IPS-11a (cell line): ENCODE results near the gene FAM72B.
"Not testable (repeated sequence)": the region's sequence is repeated elsewhere in the genome, so short reads cannot be mapped to it uniquely, and the experiment has no call there.

Source experiments
- H3K4me3 ChIP-seq: one replicate; pipeline ENCODE4 v1.5.1; 2013; ENCODE audit warnings: low read depth, low read length, control low read depth

Gene FAM72B

DNA sequence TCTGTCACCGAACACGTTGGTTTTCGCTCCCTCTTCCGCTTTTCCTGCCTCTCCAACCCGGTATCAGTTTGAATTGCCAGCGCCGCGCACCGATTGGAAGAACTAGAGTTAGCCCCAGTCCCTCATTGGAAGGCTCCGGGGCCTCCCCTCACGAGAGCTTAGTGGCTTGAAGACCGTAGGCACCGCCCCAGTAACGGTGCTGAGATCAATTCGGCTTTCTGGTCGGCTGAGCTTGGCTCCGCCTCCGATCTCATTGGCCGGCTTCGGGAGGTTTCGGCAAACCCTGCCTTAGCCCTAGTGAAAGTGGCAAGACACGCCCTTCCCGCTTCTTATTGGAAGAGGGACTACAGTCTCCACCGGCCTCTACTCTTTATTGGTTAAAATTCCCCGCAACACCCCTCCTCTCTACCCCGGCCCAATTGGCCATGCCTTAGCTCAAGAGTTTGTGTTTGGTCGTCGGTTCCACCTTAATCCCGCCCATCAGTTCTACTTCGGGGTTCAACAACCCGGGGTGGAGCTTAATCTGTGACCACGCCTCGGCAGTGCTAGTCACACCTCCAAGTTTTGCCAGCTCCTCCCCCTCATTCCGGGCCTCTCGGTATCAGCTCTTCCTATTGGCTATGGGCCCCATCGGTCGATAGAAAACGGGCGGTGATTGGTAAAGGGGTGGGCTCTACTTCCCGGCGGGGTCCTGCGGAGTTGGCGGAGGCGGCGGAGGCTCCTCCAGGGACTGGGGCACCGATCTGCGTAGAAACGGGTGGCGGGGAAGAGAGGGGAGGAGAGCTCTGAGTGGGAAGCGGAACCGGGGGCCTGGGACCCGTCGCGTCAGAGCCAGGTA is at the start of gene FAM72B, which contains the start of gene SRGAP2C:
Gene FAM72B, minus strand, starts transcription at position 51 of the 838 bp plus-strand sequence. CDS start 851 bp downstream, outside the sequence.
Gene SRGAP2C, plus strand, starts transcription at position 686 of the 838 bp plus-strand sequence. CDS start 2,472 bp downstream, outside the sequence.
- H3K4me3 ChIP-seq, result peak within 1 kb of the TSS; percentile 8

DNA sequence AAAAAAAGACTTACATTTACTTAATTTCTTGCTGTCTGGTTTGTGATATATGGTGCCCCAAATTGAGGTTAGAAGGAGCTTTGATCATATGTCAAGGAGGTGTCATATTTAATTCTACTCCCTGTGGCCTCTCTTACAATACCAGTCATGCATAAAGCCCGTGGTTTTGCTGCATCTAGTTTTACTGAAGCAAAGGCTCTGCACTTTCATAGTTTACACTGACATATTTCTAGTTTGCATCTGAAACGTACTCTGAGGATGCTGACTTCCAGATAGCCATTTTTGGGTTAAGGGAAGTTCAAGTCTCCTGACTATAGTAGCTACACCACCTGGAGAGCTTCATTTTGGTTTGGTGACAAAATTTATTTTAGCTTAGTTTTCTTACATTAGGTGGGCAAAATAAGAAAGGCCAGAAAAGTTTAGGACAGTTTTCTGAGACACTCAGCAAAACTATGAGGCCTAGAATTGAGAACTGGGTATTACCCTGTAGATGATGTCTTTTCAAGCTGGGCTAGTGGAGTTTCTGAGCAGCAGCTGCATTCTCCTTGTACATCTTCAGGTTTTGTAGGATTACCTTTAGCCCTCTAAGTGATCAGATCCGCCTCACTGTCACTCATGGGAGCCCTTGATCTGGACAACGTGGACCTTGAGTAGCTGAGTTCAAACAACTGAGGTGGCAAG is 48.4 kb upstream of the FAM72B start:
- H3K4me3 ChIP-seq, result not testable (repeated sequence)

DNA sequence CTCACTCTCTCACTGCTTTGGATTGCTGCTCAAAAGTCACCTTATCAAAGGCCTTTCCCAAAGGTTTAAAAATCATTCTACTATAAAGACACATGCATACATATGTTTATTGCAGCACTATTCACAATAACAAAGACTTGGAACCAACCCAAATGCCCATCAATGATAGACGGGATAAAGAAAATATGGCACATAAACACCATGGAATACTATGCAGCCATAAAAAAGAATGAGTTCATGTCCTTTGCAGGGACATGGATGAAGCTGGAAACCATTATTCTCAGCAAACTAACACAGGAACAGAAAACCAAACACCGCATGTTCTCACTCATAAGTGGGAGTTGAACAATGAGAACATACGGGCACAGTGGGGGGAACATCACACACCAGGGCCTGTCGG is 46.5 kb upstream of the FAM72B start:
- H3K4me3 ChIP-seq, result not testable (repeated sequence)

DNA sequence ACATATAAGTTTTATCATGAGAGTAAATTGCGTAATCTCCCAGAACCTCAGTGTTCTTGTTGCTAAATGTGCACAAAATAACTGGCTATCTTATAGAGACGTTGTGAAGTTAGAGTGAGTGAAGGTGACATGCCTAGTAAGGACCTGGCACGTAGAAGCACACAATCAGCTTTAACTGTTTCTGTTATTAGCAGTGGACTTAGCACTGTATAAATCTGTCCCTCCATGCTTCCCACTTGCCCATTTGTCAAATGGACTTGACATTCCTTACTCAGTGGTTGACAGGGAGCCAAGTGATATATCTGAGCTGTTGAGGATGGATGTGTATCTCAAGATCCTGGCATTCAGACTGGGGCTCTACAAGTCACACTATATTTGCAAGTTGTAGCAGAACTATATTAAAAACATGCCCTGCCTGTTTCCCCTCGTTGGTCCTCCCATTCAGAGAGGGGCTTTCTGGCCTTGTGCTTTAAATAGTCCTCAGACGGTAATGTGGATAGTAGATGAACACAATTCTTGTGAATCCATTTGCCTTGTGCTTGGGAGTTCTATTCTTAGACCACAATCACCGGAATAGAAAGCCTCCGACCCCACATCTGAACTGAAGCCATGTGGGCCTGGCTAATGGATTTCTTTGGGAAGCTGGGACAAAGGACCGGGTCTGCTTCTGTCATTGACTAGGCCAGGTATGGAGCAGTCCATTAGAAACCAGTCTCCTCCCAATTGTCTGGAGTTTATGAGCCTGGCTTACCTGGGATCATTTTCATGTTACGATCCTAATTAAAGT is 43.6 kb upstream of the FAM72B start:
- H3K4me3 ChIP-seq, result not testable (repeated sequence)

DNA sequence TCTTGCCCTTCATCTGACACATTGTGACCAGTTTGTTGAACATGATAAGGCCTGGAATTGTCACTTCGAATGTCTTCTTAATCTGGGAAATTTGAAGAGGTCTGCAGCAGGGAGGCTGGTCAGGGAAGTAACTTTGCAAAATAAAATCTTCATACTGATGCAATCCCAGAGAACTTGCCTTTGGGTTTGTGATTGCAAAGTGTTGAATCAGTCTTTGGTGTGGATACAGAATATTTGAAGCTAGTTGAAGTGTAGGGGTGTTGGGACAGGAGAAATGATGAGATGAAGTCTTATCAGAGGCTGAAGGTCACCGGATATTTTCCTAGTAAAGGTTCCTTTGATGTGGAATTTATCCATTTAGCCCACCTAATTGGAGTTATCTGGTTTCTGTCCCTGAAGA is 42.8 kb upstream of the FAM72B start:
- not testable (repeated sequence) for H3K4me3 ChIP-seq

GRCh38 chr1:121226295-121226904 is 42.3 kb upstream of the FAM72B start:
- H3K4me3 ChIP-seq, result not testable (repeated sequence)

DNA sequence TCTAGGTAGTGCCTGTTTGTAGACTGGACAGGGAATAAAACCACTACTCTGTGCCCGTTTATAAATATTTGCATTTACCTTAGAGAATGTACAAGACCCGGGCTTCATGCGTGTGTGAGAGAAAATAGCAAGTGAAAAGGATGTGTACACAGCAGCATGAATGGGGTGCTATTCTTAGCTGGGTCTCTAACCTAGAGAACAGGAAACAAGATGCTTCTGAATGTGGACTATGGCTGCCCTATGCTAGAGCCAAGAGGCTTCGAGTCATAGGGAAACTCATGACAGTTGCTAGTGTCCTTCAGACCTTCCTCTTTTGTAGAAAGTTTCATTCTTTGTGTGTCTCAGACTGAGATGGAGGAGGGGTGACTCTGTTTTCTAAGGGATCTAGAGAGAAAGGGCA is 40.6 kb upstream of the FAM72B start:
- not testable (repeated sequence) for H3K4me3 ChIP-seq

- H3K4me3 ChIP-seq, result not testable (repeated sequence)
These were observed 37.6 kb upstream of the FAM72B start for GRCh38 chr1:121221770-121222169.

DNA sequence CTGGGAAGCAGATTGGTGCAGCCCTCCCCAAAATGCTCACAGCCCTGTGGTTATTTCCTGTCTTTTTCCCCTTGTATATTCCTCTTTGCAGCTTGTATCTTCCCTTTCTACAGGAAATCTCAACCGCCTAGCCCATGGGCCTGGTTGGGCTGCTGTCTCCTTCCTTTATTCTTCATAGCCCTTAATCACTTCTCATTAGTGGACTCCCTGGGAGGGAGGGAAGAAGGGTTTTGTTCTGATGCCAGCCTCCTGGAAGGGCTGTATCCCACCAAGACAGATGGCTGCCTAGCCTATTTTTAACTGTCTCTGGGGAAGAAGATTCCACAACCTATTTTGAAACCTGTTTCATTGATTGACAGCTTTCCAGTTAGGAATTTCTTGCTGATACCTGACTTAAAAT is 32.5 kb upstream of the FAM72B start:
- not testable (repeated sequence) for H3K4me3 ChIP-seq

DNA sequence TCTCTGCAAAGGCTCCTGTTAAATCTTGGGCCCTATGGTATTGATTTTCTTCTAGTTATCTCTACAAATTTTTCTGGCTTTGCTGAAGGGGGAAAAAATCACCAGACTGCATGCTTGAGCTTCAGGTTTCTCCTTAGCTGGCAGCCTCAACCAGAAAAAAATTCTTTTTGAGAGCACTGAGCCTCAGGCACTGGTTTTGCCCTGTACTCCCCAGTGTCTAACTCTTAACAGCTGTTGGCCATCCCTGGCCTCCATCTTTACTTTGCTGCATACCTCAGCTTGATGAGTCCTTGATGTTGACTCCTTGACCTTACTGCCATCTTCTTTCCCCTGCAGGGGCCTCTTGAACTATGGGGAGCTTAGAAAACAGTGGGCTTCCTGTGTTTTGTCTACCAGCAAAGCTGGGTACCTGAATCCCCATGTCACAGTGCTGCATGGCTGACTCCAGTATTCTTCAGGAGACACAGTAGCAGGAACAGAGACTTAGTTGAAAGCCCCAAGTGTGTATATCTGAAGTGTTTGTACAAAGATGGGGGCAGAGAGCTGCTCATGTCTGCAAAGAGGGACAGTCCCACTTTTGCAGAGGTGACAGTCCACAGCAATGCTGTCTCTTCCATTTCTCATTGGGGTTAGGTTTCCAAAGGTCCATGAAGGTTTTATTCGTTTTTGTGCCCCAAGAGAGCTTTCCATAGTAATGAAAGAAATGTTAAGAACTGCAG is 31.7 kb upstream of the FAM72B start:
- H3K4me3 ChIP-seq, result not testable (repeated sequence)

DNA sequence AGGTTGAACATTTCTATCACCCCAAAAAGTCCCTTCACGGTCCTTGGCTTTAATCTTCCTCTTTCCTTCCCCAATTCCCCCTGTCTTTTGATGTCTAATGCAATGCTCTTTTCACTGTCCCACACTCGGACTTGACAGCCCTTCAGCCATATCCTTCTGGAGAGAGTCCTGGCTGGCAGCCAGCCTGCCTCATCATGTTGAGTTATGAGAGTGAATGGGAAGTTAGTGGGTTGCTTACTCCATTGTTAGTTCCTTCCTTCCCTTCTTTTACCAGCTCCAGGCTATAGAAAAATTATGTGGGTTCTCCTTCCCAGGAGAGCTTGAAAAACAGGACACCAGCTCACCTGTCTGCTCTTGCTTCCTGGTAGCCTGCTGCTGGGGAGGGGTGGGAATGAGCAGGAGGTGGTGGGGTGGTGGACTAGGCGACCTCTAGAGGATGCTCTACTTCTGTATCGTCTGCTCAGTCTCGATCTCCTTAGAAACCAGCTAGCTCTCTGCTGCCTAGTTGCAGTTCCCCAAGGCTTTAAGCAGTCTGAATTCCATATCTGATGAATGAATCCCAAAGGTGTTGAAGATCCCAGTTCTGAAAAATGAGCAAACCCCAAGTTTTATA is 30.5 kb upstream of the FAM72B start:
- not testable (repeated sequence) for H3K4me3 ChIP-seq

- not testable (repeated sequence) for H3K4me3 ChIP-seq
These were observed 29.4 kb upstream of the FAM72B start for GRCh38 chr1:121213491-121213890.

DNA sequence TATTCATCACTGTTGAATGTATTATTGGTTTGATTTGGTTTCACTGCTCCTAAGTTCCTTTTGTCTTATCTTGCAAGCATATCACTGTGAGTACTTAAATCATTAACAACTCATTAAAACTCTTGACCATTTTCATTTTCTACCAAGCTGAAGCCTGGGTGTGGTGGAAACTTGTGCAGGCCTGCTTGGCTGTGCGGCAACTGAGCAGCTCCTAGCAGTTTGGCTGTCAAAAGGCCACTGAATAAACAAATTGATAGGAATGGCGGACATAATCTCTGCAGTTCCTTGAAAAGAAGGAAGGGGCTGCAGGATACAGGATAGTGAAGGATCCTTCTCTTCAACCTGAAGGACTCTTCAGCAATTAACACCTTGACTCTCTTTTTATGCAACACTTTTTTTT is 26.6 kb upstream of the FAM72B start:
- H3K4me3 ChIP-seq, result not testable (repeated sequence)

GRCh38 chr1:121208375-121208774 is 24.2 kb upstream of the FAM72B start:
- H3K4me3 ChIP-seq, result not testable (repeated sequence)

- not testable (repeated sequence) for H3K4me3 ChIP-seq
These were observed 23.2 kb upstream of the FAM72B start for GRCh38 chr1:121207328-121207727.

- H3K4me3 ChIP-seq, result not testable (repeated sequence)
These were observed 21.9 kb upstream of the FAM72B start for GRCh38 chr1:121205786-121206711.

DNA sequence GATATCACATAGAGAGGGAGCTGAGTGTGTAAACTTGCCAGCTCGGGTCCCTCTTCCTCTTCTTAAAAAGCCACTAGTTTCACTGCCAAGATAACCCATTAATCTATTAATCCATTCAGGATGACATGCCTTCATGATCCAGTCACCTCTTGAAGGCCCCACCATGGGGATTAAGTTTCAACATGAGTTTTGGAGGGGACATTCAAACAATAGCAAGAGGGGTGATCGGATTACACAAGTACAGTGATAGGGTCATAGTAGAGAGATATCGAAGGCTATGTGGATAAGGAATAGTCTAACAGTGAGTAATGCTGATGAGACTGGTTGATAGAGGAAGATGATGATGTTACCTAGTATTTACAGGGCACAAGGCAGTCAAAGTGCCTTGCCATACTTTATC is 18.8 kb upstream of the FAM72B start:
- not testable (repeated sequence) for H3K4me3 ChIP-seq

DNA sequence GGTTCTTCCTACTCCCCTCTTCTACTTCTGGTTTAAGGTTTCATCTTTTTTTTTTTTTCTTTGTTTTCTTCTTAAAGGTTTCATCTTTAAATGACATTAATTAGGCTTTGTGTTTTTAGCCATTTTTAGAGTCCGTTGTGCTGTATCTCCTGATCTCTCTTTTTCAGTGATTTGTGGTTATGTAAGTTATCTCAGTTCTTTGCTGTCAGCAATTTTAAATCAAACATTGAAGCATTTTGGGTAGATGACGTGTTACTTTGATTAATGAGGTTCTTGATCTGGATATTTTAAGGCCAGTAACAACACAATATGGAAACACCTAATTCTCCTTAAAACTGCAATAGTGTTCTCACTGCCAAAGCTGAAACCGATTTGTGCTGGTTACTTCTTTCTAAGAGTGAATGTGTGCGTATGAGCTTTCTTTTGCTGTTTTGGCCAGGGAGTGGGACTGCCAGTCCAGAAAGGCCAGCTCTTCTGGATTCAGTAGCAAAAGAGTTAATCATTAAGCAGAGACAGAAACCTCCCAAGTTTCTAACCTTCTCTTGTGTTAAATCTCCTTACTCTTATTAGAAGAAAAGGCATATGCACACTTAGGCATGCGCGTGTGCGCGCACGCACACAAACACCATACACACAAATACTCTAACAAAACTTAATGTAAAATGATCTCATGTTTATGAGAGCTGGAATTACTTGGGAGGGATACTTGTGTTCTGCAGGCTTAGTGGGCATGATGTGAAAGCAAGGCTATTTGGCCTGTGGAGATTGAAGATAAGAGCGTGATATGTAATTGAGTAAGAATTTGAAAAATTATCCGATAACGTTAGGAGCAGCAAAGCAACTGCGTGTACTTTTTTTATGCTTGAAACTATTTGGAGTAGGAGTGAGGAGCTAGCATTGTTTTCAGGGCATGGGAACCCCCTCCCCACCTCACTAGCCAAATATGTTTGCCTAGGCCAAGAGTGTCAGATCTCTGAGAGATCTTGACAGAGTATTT is 17.1 kb upstream of the FAM72B start:
- not testable (repeated sequence) for H3K4me3 ChIP-seq
